ENCODE data around the gene OR2AT4. TPM values are rescaled to one million over a fixed set of nuclear protein-coding genes. Genes with fewer than 3 reads are reported as not detected.
"Not testable (repeated sequence)": the region's sequence is repeated elsewhere in the genome, so short reads cannot be mapped to it uniquely, and the experiment has no call there.

The OR2AT4 gene
- total and polyA plus RNA-seq, 2 experiments from 2014 or later, result not detected

GRCh38 chr11:75051043-75051442, 45.6 kb downstream of the OR2AT4 start:
- H3K36me3 ChIP-seq (ENCODE audit: low read depth), result no peaks in the 10 kb centered on the region
- no peaks in the 10 kb centered on the region for H3K79me2 ChIP-seq (ENCODE audit: insufficient read depth)
- no peak for DNase-seq
- H3K4me2 ChIP-seq (ENCODE audit: unreplicated experiment), result no peak overlapping the region
- H3K27ac ChIP-seq, result no peak overlapping the region
- H2AFZ ChIP-seq, result no peak overlapping the region
- no peaks in the 10 kb centered on the region for H3K9me3 ChIP-seq (ENCODE audit: low read depth)
- no peaks in the 10 kb centered on the region for H3F3A ChIP-seq (ENCODE audit: insufficient read depth)
- 66 to 73% methylated on average over 5 of the region's 5 CpGs for WGBS, 2 experiments (ENCODE audit: low coverage in 1 of 2, low lambda C conversion rate in 2 of 2, missing lambda C conversion rate in 2 of 2)
- peaks cover 18% of the 10 kb centered on the region for H3K27me3 ChIP-seq (replicated peaks; ENCODE audit: insufficient read depth)
- no peak overlapping the region for H3K4me3 ChIP-seq
- H4K20me1 ChIP-seq (ENCODE audit: insufficient read depth), result no peaks in the 10 kb centered on the region
- no peak overlapping the region for H3K9ac ChIP-seq
- no peaks in the 10 kb centered on the region for H3K9me2 ChIP-seq (ENCODE audit: insufficient read depth)
- TF ChIP-seq EZH2 (IDR thresholded peaks at IDR 0.05; ENCODE audit: insufficient read depth, poor library complexity, severe bottlenecking) (no peak), EZH2phosphoT487 (IDR thresholded peaks at IDR 0.05; ENCODE audit: insufficient read depth, low read depth) (no peak)
- no peaks in the 10 kb centered on the region for H3K4me1 ChIP-seq (ENCODE audit: insufficient read depth)
- in situ Hi-C loops (cut with MboI), result no loop called here

DNA sequence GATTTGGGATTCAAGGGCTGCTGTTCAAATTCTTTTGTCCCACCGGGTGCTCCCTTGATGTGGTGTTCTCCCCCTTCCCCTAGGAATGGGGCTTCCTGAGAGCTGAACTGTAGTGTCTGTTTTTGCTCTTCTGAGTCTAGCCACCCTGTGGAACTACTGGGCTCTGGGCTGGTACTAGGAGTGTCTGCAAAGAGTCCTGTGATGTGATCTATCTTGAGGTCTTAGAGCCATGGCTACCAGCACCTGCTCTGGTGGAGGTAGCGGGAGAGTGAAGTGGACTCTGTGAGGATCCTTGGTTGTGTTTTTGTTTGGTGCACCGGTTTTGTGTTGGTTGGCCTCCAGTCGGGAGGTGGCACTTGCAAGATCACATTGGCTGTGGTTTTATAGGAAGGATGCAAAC, 46.2 kb downstream of the OR2AT4 start:
- H2AFZ ChIP-seq, result no peak overlapping the region
- no peaks in the 10 kb centered on the region for H3K9me3 ChIP-seq (ENCODE audit: low read depth)
- no peak overlapping the region for H3K9ac ChIP-seq
- H3K9me2 ChIP-seq (ENCODE audit: insufficient read depth), result no peaks in the 10 kb centered on the region
- H3K4me3 ChIP-seq, result no peak overlapping the region
- H3K79me2 ChIP-seq (ENCODE audit: insufficient read depth), result no peaks in the 10 kb centered on the region
- WGBS, 2 experiments (ENCODE audit: low coverage in 1 of 2, low lambda C conversion rate in 2 of 2, missing lambda C conversion rate in 2 of 2), result 67 to 75% methylated on average over 4 of the region's 4 CpGs
- H3K4me1 ChIP-seq (ENCODE audit: insufficient read depth), result no peaks in the 10 kb centered on the region
- peaks cover 18% of the 10 kb centered on the region for H3K27me3 ChIP-seq (replicated peaks; ENCODE audit: insufficient read depth)
- no peak for TF ChIP-seq EZH2 (IDR thresholded peaks at IDR 0.05; ENCODE audit: insufficient read depth, poor library complexity, severe bottlenecking)
- no peak for TF ChIP-seq EZH2phosphoT487 (IDR thresholded peaks at IDR 0.05; ENCODE audit: insufficient read depth, low read depth)
- in situ Hi-C loops (cut with MboI), result no loop called here
- H3K4me2 ChIP-seq (ENCODE audit: unreplicated experiment), result no peak overlapping the region
- no peaks in the 10 kb centered on the region for H3F3A ChIP-seq (ENCODE audit: insufficient read depth)
- H4K20me1 ChIP-seq (ENCODE audit: insufficient read depth), result no peaks in the 10 kb centered on the region
- DNase-seq, result no peak
- no peaks in the 10 kb centered on the region for H3K36me3 ChIP-seq (ENCODE audit: low read depth)
- H3K27ac ChIP-seq, result no peak overlapping the region

- H2AFZ ChIP-seq; H3K79me2 ChIP-seq (ENCODE audit: insufficient read depth); H3K4me3 ChIP-seq; in situ Hi-C loops (cut with MboI); H4K20me1 ChIP-seq (ENCODE audit: insufficient read depth); H3K4me2 ChIP-seq (ENCODE audit: unreplicated experiment); H3K9ac ChIP-seq; H3K4me1 ChIP-seq (ENCODE audit: insufficient read depth); H3K36me3 ChIP-seq (ENCODE audit: low read depth); H3F3A ChIP-seq (ENCODE audit: insufficient read depth); H3K9me2 ChIP-seq (ENCODE audit: insufficient read depth); H3K27ac ChIP-seq; H3K9me3 ChIP-seq (ENCODE audit: low read depth); DNase-seq: not testable (repeated sequence)
- peaks cover 15% of the 10 kb centered on the region for H3K27me3 ChIP-seq (replicated peaks; ENCODE audit: insufficient read depth)
- WGBS, 2 experiments (ENCODE audit: low coverage in 1 of 2, low lambda C conversion rate in 2 of 2, missing lambda C conversion rate in 2 of 2), result 72 to 77% methylated on average over 8 of the region's 8 CpGs
These were observed 47.0 kb downstream of the OR2AT4 start for GRCh38 chr11:75049501-75050266.

DNA sequence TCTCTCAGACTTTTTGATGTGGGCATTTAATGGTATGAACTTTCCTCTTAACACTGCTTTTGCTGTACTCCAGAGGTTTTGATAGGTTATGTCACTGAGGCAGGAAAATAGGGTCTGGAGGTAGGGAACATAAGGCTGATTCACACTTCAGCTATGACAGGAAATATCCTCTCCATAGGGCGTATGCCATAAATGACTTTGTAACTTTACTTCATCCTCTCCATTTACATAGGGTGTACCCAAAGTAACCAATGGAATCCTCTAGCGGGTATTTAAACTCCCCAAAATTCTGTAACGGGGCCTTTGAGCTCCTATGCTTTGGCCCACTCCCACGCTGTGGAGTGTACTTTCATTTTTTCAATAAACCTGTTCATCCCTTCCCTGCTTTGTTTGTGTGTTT, 49.5 kb downstream of the OR2AT4 start:
- 71 to 80% methylated on average over 4 of the region's 4 CpGs for WGBS, 2 experiments (ENCODE audit: low coverage in 1 of 2, low lambda C conversion rate in 2 of 2, missing lambda C conversion rate in 2 of 2)
- no peak overlapping the region for H2AFZ ChIP-seq

DNA sequence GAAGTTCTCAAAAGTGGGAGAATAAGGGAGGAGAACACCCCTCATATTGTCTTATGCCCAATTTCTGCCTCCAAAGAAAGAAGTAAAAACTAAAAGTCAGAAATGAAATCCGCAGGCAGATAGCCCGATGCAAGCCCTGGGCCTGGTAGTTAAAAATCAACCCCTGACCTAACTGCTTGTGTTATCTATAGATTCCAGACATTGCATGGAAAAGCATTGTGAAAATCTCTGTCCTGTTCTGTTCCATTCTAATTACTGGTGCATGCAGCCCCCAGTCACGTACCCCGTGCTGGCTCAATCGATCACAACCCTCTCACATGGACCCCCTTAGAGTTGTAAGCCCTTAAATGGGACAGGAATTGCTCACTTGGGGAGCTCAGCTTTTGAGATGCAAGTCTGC, 50.0 kb downstream of the OR2AT4 start:
- DNase-seq; H3K4me2 ChIP-seq (ENCODE audit: unreplicated experiment); in situ Hi-C loops (cut with MboI); H3K27ac ChIP-seq; H3K79me2 ChIP-seq (ENCODE audit: insufficient read depth); H3F3A ChIP-seq (ENCODE audit: insufficient read depth); H3K4me1 ChIP-seq (ENCODE audit: insufficient read depth); H3K9ac ChIP-seq; H2AFZ ChIP-seq; H3K9me2 ChIP-seq (ENCODE audit: insufficient read depth); H3K4me3 ChIP-seq; H3K27me3 ChIP-seq (replicated peaks; ENCODE audit: insufficient read depth); H4K20me1 ChIP-seq (ENCODE audit: insufficient read depth); H3K9me3 ChIP-seq (ENCODE audit: low read depth); H3K36me3 ChIP-seq (ENCODE audit: low read depth): not testable (repeated sequence)
- WGBS, 2 experiments (ENCODE audit: low coverage in 1 of 2, low lambda C conversion rate in 2 of 2, missing lambda C conversion rate in 2 of 2), result 65 to 66% methylated on average over 5 of the region's 5 CpGs

More for the DNA sequence above, 49.5 kb downstream of the OR2AT4 start:
- Histone ChIP-seq H3K4me1 (ENCODE audit: insufficient read depth) (no peaks in the 10 kb centered on the region), H3K4me2 (ENCODE audit: unreplicated experiment) (no peak overlapping the region), H3K27ac (no peak overlapping the region), H3K9ac (no peak overlapping the region), H3K4me3 (no peak overlapping the region), H3K27me3 (replicated peaks; ENCODE audit: insufficient read depth) (peaks cover 5% of the 10 kb centered on the region), H3K9me3 (ENCODE audit: low read depth) (no peaks in the 10 kb centered on the region), H3K79me2 (ENCODE audit: insufficient read depth) (no peaks in the 10 kb centered on the region), H3K36me3 (ENCODE audit: low read depth) (no peaks in the 10 kb centered on the region), H3F3A (ENCODE audit: insufficient read depth) (no peaks in the 10 kb centered on the region), H4K20me1 (ENCODE audit: insufficient read depth) (no peaks in the 10 kb centered on the region), H3K9me2 (ENCODE audit: insufficient read depth) (no peaks in the 10 kb centered on the region)
- no peak for DNase-seq
- no peak for TF ChIP-seq EZH2phosphoT487 (IDR thresholded peaks at IDR 0.05; ENCODE audit: insufficient read depth, low read depth)
- TF ChIP-seq EZH2 (IDR thresholded peaks at IDR 0.05; ENCODE audit: insufficient read depth, poor library complexity, severe bottlenecking), result no peak
- in situ Hi-C loops (cut with MboI), result no loop called here

- H3K36me3 ChIP-seq (ENCODE audit: low read depth); H3K9ac ChIP-seq; H3K79me2 ChIP-seq (ENCODE audit: insufficient read depth); H3K27ac ChIP-seq; H3K9me3 ChIP-seq (ENCODE audit: low read depth); H3K4me3 ChIP-seq; H3K9me2 ChIP-seq (ENCODE audit: insufficient read depth); H3K27me3 ChIP-seq (replicated peaks; ENCODE audit: insufficient read depth); H2AFZ ChIP-seq; H3K4me2 ChIP-seq (ENCODE audit: unreplicated experiment); H3K4me1 ChIP-seq (ENCODE audit: insufficient read depth); H4K20me1 ChIP-seq (ENCODE audit: insufficient read depth); H3F3A ChIP-seq (ENCODE audit: insufficient read depth); DNase-seq; in situ Hi-C loops (cut with MboI): not testable (repeated sequence)
- 71 to 73% methylated on average over 15 of the region's 15 CpGs for WGBS, 2 experiments (ENCODE audit: low coverage in 1 of 2, low lambda C conversion rate in 2 of 2, missing lambda C conversion rate in 2 of 2)
These were observed 52.1 kb downstream of the OR2AT4 start for GRCh38 chr11:75044381-75045170.

Measured in GM23248 (cell line).